ENCODE data around the gene ZNF189.

ZNF189 gene

GRCh38 chr9:101398068-101398929 is at the start of gene ZNF189, which contains the start of gene MRPL50:
ZNF189 (plus strand) TSS chr9:101398851; CDS start chr9:101399157, 306 bp downstream.
MRPL50 (minus strand) TSS chr9:101398618; CDS start chr9:101398592, 26 bp downstream.
- DNase-seq: peak; percentile 88

GRCh38 chr9:101350285-101350684 is 48.4 kb upstream of the ZNF189 start:
- no peak for DNase-seq

GRCh38 chr9:101352892-101353463 is 45.7 kb upstream of the ZNF189 start:
- DNase-seq: no peak

GRCh38 chr9:101353683-101354082 is 45.0 kb upstream of the ZNF189 start:
- DNase-seq: no peak

GRCh38 chr9:101354143-101354764 is 44.4 kb upstream of the ZNF189 start:
- DNase-seq: no peak

- no peak for DNase-seq
These were observed 43.6 kb upstream of the ZNF189 start for GRCh38 chr9:101354765-101355708.

GRCh38 chr9:101356619-101357018 is 42.0 kb upstream of the ZNF189 start:
- no peak for DNase-seq

- no peak for DNase-seq
These were observed 39.0 kb upstream of the ZNF189 start for GRCh38 chr9:101359679-101360078.

GRCh38 chr9:101360647-101361046 is 38.0 kb upstream of the ZNF189 start:
- DNase-seq: no peak

- no peak for DNase-seq
These were observed 36.2 kb upstream of the ZNF189 start for GRCh38 chr9:101362450-101362849.

GRCh38 chr9:101365181-101365580 is 33.5 kb upstream of the ZNF189 start:
- no peak for DNase-seq

GRCh38 chr9:101366038-101366756 is 32.5 kb upstream of the ZNF189 start:
- DNase-seq: no peak

GRCh38 chr9:101367323-101367722 is 31.3 kb upstream of the ZNF189 start:
- no peak for DNase-seq

- DNase-seq: no peak
These were observed 29.4 kb upstream of the ZNF189 start for GRCh38 chr9:101369286-101369685.

GRCh38 chr9:101369884-101370531 is 28.6 kb upstream of the ZNF189 start:
- DNase-seq: no peak

GRCh38 chr9:101371813-101372212 is 26.8 kb upstream of the ZNF189 start:
- no peak for DNase-seq

GRCh38 chr9:101372327-101373118 is 26.1 kb upstream of the ZNF189 start:
- DNase-seq: no peak

GRCh38 chr9:101375546-101375945 is 23.1 kb upstream of the ZNF189 start:
- no peak for DNase-seq

GRCh38 chr9:101376111-101376848 is 22.4 kb upstream of the ZNF189 start:
- DNase-seq: no peak

- no peak for DNase-seq
These were observed 18.4 kb upstream of the ZNF189 start for GRCh38 chr9:101380295-101380694.
